CD14-positive monocyte (primary cell): ENCODE data around the gene DNAH3. TPM values are rescaled to one million over a fixed set of nuclear protein-coding genes. Genes with fewer than 3 reads are reported as not detected.

Experiments
- DNase-seq, 3 donors: peaks; one replicate each; pipeline ENCODE4 v3.0.0-alpha.2; 2011 to 2022
- H2AFZ ChIP-seq: 2 replicates; pipeline ENCODE4 v1.6.0; 2012; ENCODE audit warnings: mild to moderate bottlenecking, low read depth, low read length, inconsistent platforms; ENCODE audit not compliant: insufficient read depth, poor library complexity, severe bottlenecking
- H3K27ac ChIP-seq, 2 donors: 1 replicate in 1 of 2; 2 replicates in 1 of 2; pipeline ENCODE4 v1.5.1; 2012 to 2013; ENCODE audit warnings: low read length in 2 of 2, control low read depth in 1 of 2, inconsistent platforms in 1 of 2, low read depth in 1 of 2, mild to moderate bottlenecking in 1 of 2
- H3K27me3 ChIP-seq, 2 donors: one replicate each; pipeline versions ENCODE4 v1.6.0 to v1.6.1; 2011 to 2013; ENCODE audit warnings: low read length in 2 of 2; ENCODE audit not compliant: control insufficient read depth in 2 of 2, insufficient read depth in 2 of 2
- H3K36me3 ChIP-seq, 2 donors: replicated peaks in 1 of 2; 1 replicate in 1 of 2; 2 replicates in 1 of 2; pipeline versions ENCODE4 v1.5.1 to v1.6.1; 2012 to 2013; ENCODE audit warnings: low read length in 2 of 2, control low read depth in 1 of 2, inconsistent platforms in 1 of 2, mild to moderate bottlenecking in 1 of 2; ENCODE audit not compliant: insufficient read depth in 2 of 2, control insufficient read depth in 1 of 2
- H3K4me1 ChIP-seq, 2 donors: 1 replicate in 1 of 2; 2 replicates in 1 of 2; pipeline versions ENCODE4 v1.5.1 to v1.6.1; 2012 to 2013; ENCODE audit warnings: low read length in 2 of 2, control low read depth in 1 of 2, inconsistent platforms in 1 of 2, mild to moderate bottlenecking in 1 of 2, moderate library complexity in 1 of 2; ENCODE audit not compliant: insufficient read depth in 2 of 2, control insufficient read depth in 1 of 2
- H3K4me2 ChIP-seq: replicated peaks from 2 replicates; pipeline ENCODE3; 2012; ENCODE audit warnings: low read length, moderate library complexity, mild to moderate bottlenecking; ENCODE audit not compliant: poor library complexity, severe bottlenecking; ENCODE audit errors: extremely low read depth
- H3K4me3 ChIP-seq, 3 experiments: fragments of 200-600 bp in 1 of 3; sonication (generic) in 1 of 3; replicated peaks in 1 of 3; 1 replicate in 2 of 3; 2 replicates in 1 of 3; pipeline ENCODE4 v1.5.1; 2011 to 2013; ENCODE audit warnings: low read length in 3 of 3, mild to moderate bottlenecking in 3 of 3, control low read depth in 2 of 3, low read depth in 2 of 3, inconsistent platforms in 1 of 3, moderate library complexity in 1 of 3
- H3K79me2 ChIP-seq: 2 replicates; pipeline ENCODE4 v1.6.0; 2012; ENCODE audit warnings: mild to moderate bottlenecking, control low read depth, inconsistent platforms, low read length, moderate library complexity; ENCODE audit not compliant: insufficient read depth
- H3K9ac ChIP-seq: 2 replicates; pipeline ENCODE4 v1.6.0; 2017; ENCODE audit warnings: low read length, mild to moderate bottlenecking; ENCODE audit not compliant: insufficient read depth, poor library complexity, severe bottlenecking
- H3K9me3 ChIP-seq, 2 donors: replicated peaks in 1 of 2; 1 replicate in 1 of 2; 2 replicates in 1 of 2; pipeline versions ENCODE4 v1.5.1 to v1.6.1; 2012 to 2013; ENCODE audit warnings: low read length in 2 of 2, control low read depth in 1 of 2; ENCODE audit not compliant: control insufficient read depth in 1 of 2, insufficient read depth in 1 of 2
- H4K20me1 ChIP-seq: 2 replicates; pipeline ENCODE4 v1.6.0; 2012; ENCODE audit warnings: mild to moderate bottlenecking, low read length, control low read depth, moderate library complexity; ENCODE audit not compliant: insufficient read depth
- H3K27ac Mint-ChIP-seq, 7 donors: one replicate each; pipeline ENCODE4 v1.8.0; 2020; ENCODE audit warnings: mild to moderate bottlenecking in 7 of 7, mixed read lengths in 7 of 7, moderate library complexity in 6 of 7, inconsistent platforms in 2 of 7
- H3K27me3 Mint-ChIP-seq, 3 donors: one replicate each; pipeline ENCODE4 v1.8.0; 2021 to 2022; ENCODE audit warnings: low read depth in 3 of 3, mild to moderate bottlenecking in 3 of 3, mixed read lengths in 3 of 3, moderate library complexity in 3 of 3, inconsistent platforms in 1 of 3
- H3K36me3 Mint-ChIP-seq, 2 donors: one replicate each; pipeline ENCODE4 v1.8.0; 2020; ENCODE audit warnings: mixed read lengths in 2 of 2, inconsistent platforms in 1 of 2, mild to moderate bottlenecking in 1 of 2
- H3K4me1 Mint-ChIP-seq: one replicate; pipeline ENCODE4 v1.8.0; 2020; ENCODE audit warnings: mild to moderate bottlenecking, mixed read lengths
- H3K4me3 Mint-ChIP-seq, 2 donors: one replicate each; pipeline ENCODE4 v1.8.0; 2020; ENCODE audit warnings: mild to moderate bottlenecking in 2 of 2, mixed read lengths in 2 of 2, moderate library complexity in 1 of 2
- H3K9me3 Mint-ChIP-seq, 7 donors: one replicate each; pipeline ENCODE4 v1.8.0; 2020 to 2022; ENCODE audit warnings: mixed read lengths in 7 of 7, mild to moderate bottlenecking in 6 of 7, moderate library complexity in 6 of 7, inconsistent platforms in 2 of 7
- CTCF ChIP-seq: fragments of 200-600 bp; IDR thresholded peaks from one replicate; pipeline ENCODE4 v1.8.0; 2022; ENCODE audit warnings: antibody characterized with exemption, mild to moderate bottlenecking
- WGBS: methylation state at CpG from one replicate; pipeline ENCODE4 v1.1.5; 2013; ENCODE audit warnings: missing lambda C conversion rate; ENCODE audit not compliant: insufficient coverage; 5-methylcytosine and 5-hydroxymethylcytosine counted together
- intact Hi-C, 2 donors: fragments of 100-400 bp; cut with micrococcal nuclease; formaldehyde crosslinking; loops; one replicate each; pipeline versions ENCODE4 v1.15.0 to v1.15.1; 2023
- polyA plus RNA-seq, 3 donors: library from polyadenylated mRNA; depleted of rRNA in 1 of 3; unstranded in 2 of 3; stranded (reverse) in 1 of 3; fragments of 300-500 nt in 2 of 3; fragments of >200 nt in 1 of 3; fragmentation: Illumina TruSeq in 2 of 3; gene quantifications; 1 replicate in 2 of 3; 2 replicates in 1 of 3; pipeline ENCODE4 v1.2.3, GENCODE V29; 2012 to 2021

Gene DNAH3
- polyA plus RNA-seq, 3 donors, result not detected

- no peaks in the 10 kb centered on the region for H3K27me3 ChIP-seq
- no peak for TF ChIP-seq CTCF
- intact Hi-C loops, result no loop called here
- no peak overlapping the region for H3K9ac ChIP-seq
- 100% methylated on average over 1 of the region's 4 CpGs for WGBS
- no peak overlapping the region for H3K4me2 ChIP-seq
- H3K36me3 ChIP-seq, result no peaks in the 10 kb centered on the region
- no peaks in the 10 kb centered on the region for H3K4me1 Mint-ChIP-seq
- H3K36me3 Mint-ChIP-seq, result no peaks in the 10 kb centered on the region
- H3K27ac Mint-ChIP-seq, result no peak overlapping the region
- H3K9me3 Mint-ChIP-seq, result peaks cover 0 to 3% (median 0%) of the 10 kb centered on the region in 7 donors
- H3K27ac ChIP-seq, result no peak overlapping the region
- no peak overlapping the region for H2AFZ ChIP-seq
- no peak overlapping the region for H3K4me3 Mint-ChIP-seq
- H3K4me3 ChIP-seq, result no peak overlapping the region
- H4K20me1 ChIP-seq, result no peaks in the 10 kb centered on the region
- H3K79me2 ChIP-seq, result no peaks in the 10 kb centered on the region
- peaks cover 0 to 8% (median 5%) of the 10 kb centered on the region in 3 donors for H3K27me3 Mint-ChIP-seq
- H3K9me3 ChIP-seq, result no peaks in the 10 kb centered on the region
- no peak for DNase-seq
- H3K4me1 ChIP-seq, result no peaks in the 10 kb centered on the region
Observed at GRCh38 chr16:20950294-20950693, 200.4 kb downstream of the DNAH3 start.

GRCh38 chr16:20949660-20950059 is 201.0 kb downstream of the DNAH3 start:
- no peak overlapping the region for H3K4me3 ChIP-seq
- H3K4me3 Mint-ChIP-seq, result no peak overlapping the region
- H4K20me1 ChIP-seq, result no peaks in the 10 kb centered on the region
- H3K9me3 ChIP-seq, result no peaks in the 10 kb centered on the region
- H2AFZ ChIP-seq, result no peak overlapping the region
- intact Hi-C loops, result no loop called here
- DNase-seq, result no peak
- H3K4me1 Mint-ChIP-seq, result peaks cover 3% of the 10 kb centered on the region
- TF ChIP-seq CTCF, result no peak
- no peaks in the 10 kb centered on the region for H3K36me3 ChIP-seq
- peaks cover 0 to 3% (median 0%) of the 10 kb centered on the region in 7 donors for H3K9me3 Mint-ChIP-seq
- H3K27me3 Mint-ChIP-seq, result peaks cover 0 to 8% (median 5%) of the 10 kb centered on the region in 3 donors
- no peak overlapping the region for H3K4me2 ChIP-seq
- WGBS, result 88% methylated on average over 1 of the region's 3 CpGs
- H3K27ac ChIP-seq, result no peak overlapping the region
- H3K27me3 ChIP-seq, result no peaks in the 10 kb centered on the region
- H3K79me2 ChIP-seq, result no peaks in the 10 kb centered on the region
- no peak overlapping the region for H3K9ac ChIP-seq
- no peak overlapping the region for H3K27ac Mint-ChIP-seq
- H3K36me3 Mint-ChIP-seq, result no peaks in the 10 kb centered on the region
- no peaks in the 10 kb centered on the region for H3K4me1 ChIP-seq
